ENCODE data around the gene DCANP1. TPM values are rescaled to one million over a fixed set of nuclear protein-coding genes. Genes with fewer than 3 reads are reported as not detected.

DCANP1 gene
- total RNA-seq, 1 experiment from 2014 or later, result not detected

DNA sequence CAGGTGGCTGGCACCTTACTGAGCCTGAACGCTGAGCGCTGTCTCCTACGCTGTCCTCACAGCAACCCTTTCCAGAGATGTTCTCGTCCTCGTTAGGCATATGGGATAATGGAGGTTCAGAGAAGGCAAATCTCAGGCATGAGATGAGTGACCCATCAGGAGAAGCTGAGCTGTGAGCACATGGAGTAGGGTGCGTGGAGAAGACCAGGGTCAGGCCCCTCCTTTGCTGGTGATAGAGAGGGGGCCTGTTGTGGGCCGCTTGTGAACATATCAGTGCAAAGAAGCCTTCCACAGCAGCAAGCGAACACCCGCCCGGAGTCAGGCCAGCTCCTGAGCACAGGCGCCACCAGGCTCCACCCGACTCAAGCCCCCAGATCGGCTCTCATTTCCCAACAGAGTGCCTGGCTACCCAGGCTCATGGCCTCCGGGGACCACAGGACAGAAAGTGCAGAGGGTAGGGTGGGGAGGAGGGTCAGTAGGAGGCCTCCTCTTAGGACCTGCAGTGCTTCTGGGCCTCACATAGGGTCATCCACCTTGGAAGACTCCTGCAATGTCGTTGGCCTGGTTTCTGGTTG is 20.0 kb upstream of the DCANP1 start:
- Histone ChIP-seq H3K9me2 (ENCODE audit: insufficient read depth) (no peaks in the 10 kb centered on the region), H3K4me3 (replicated peaks in 1 of 2; ENCODE audit: low read depth in 1 of 2, low read length in 2 of 2) (no peak overlapping the region), H3K4me1 (ENCODE audit: control insufficient read depth in 1 of 2, insufficient read depth in 2 of 2, low read length in 2 of 2) (peaks cover 0 to 11% of the 10 kb centered on the region in 2 experiments; a peak in 2 of 4 replicates), H3K27me3 (ENCODE audit: insufficient read depth, low read length) (no peaks in the 10 kb centered on the region), H4K20me1 (ENCODE audit: insufficient read depth) (no peaks in the 10 kb centered on the region), H3K9me3 (ENCODE audit: control insufficient read depth in 1 of 2, insufficient read depth in 1 of 2, low read depth in 1 of 2, low read length in 2 of 2) (no peaks in the 10 kb centered on the region), H3K27ac (ENCODE audit: low read depth, low read length) (no peak overlapping the region), H3K4me2 (ENCODE audit: low read length) (no peak overlapping the region), H3K36me3 (ENCODE audit: control insufficient read depth in 1 of 2, insufficient read depth in 2 of 2, low read length in 2 of 2) (no peaks in the 10 kb centered on the region), H2AFZ (ENCODE audit: low read depth, low read length, poor library complexity, severe bottlenecking) (no peak overlapping the region), H3K79me2 (ENCODE audit: insufficient read depth, low read length) (no peaks in the 10 kb centered on the region), H3K9ac (ENCODE audit: low read length) (no peak overlapping the region)
- no peak for ATAC-seq
- ChIA-PET CTCF (interaction anchor here (1.0 to 14.2 kb wide), 6 partner anchors 10 to 510 kb away, joined by 3 to 476 read pairs (median 26); no protein-coding TSS in a partner anchor), RAD21 (ENCODE audit: low non-redundant PET in 1 of 2, low total read pairs in 2 of 2, uncharacterized antibody in 2 of 2, unreplicated experiment in 2 of 2) (interaction anchor here (1.3 kb wide), 2 partner anchors 84 to 99 kb away, joined by 6 to 8 read pairs; no protein-coding TSS in a partner anchor), POLR2A (interaction anchor here (1.5 kb wide), 1 partner anchor 87 kb away, joined by 3 read pairs; no protein-coding TSS in a partner anchor)
- no peak for DNase-seq (ENCODE audit: low read depth, low spot score)
- no peak for TF ChIP-seq CBX3 (IDR thresholded peaks at IDR 0.05; ENCODE audit: low read depth)
- TF ChIP-seq SRF (IDR thresholded peaks at IDR 0.05; ENCODE audit: low read depth), result no peak
- TF ChIP-seq POLR2A (IDR thresholded peaks at IDR 0.05; ENCODE audit: borderline replicate concordance, extremely low read depth, insufficient read depth, insufficient read length), result no peak
- TF ChIP-seq, protein P1, sequence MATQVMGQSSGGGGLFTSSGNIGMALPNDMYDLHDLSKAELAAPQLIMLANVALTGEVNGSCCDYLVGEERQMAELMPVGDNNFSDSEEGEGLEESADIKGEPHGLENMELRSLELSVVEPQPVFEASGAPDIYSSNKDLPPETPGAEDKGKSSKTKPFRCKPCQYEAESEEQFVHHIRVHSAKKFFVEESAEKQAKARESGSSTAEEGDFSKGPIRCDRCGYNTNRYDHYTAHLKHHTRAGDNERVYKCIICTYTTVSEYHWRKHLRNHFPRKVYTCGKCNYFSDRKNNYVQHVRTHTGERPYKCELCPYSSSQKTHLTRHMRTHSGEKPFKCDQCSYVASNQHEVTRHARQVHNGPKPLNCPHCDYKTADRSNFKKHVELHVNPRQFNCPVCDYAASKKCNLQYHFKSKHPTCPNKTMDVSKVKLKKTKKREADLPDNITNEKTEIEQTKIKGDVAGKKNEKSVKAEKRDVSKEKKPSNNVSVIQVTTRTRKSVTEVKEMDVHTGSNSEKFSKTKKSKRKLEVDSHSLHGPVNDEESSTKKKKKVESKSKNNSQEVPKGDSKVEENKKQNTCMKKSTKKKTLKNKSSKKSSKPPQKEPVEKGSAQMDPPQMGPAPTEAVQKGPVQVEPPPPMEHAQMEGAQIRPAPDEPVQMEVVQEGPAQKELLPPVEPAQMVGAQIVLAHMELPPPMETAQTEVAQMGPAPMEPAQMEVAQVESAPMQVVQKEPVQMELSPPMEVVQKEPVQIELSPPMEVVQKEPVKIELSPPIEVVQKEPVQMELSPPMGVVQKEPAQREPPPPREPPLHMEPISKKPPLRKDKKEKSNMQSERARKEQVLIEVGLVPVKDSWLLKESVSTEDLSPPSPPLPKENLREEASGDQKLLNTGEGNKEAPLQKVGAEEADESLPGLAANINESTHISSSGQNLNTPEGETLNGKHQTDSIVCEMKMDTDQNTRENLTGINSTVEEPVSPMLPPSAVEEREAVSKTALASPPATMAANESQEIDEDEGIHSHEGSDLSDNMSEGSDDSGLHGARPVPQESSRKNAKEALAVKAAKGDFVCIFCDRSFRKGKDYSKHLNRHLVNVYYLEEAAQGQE (IDR thresholded peaks at IDR 0.05; ENCODE audit: low read depth), result no peak
- TF ChIP-seq CEBPB (IDR thresholded peaks at IDR 0.05; ENCODE audit: low read depth), result no peak
- no peak for TF ChIP-seq TCF7L2 (IDR thresholded peaks at IDR 0.05; ENCODE audit: borderline replicate concordance, extremely low read depth, insufficient read depth, insufficient read length)
- TF ChIP-seq ZNF274 (IDR thresholded peaks at IDR 0.05; ENCODE audit: low read depth, low read length), result no peak
- no peak for TF ChIP-seq JUND (IDR thresholded peaks at IDR 0.05)
- no peak for TF ChIP-seq ZFX (IDR thresholded peaks at IDR 0.05)
- TF ChIP-seq, protein P2, sequence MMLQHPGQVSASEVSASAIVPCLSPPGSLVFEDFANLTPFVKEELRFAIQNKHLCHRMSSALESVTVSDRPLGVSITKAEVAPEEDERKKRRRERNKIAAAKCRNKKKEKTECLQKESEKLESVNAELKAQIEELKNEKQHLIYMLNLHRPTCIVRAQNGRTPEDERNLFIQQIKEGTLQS (IDR thresholded peaks at IDR 0.05), result no peak
- no peak for TF ChIP-seq EGR1 (IDR thresholded peaks at IDR 0.05; ENCODE audit: low read depth)
- TF ChIP-seq, protein P3, sequence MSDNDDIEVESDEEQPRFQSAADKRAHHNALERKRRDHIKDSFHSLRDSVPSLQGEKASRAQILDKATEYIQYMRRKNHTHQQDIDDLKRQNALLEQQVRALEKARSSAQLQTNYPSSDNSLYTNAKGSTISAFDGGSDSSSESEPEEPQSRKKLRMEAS (IDR thresholded peaks at IDR 0.05), result no peak
- TF ChIP-seq RAD21 (IDR thresholded peaks at IDR 0.05; ENCODE audit: low read depth), result no peak
- TF ChIP-seq YY1 (IDR thresholded peaks at IDR 0.05; ENCODE audit: extremely low read depth, insufficient replicate concordance, low read depth, low read length), result no peak
- TF ChIP-seq, protein P4, sequence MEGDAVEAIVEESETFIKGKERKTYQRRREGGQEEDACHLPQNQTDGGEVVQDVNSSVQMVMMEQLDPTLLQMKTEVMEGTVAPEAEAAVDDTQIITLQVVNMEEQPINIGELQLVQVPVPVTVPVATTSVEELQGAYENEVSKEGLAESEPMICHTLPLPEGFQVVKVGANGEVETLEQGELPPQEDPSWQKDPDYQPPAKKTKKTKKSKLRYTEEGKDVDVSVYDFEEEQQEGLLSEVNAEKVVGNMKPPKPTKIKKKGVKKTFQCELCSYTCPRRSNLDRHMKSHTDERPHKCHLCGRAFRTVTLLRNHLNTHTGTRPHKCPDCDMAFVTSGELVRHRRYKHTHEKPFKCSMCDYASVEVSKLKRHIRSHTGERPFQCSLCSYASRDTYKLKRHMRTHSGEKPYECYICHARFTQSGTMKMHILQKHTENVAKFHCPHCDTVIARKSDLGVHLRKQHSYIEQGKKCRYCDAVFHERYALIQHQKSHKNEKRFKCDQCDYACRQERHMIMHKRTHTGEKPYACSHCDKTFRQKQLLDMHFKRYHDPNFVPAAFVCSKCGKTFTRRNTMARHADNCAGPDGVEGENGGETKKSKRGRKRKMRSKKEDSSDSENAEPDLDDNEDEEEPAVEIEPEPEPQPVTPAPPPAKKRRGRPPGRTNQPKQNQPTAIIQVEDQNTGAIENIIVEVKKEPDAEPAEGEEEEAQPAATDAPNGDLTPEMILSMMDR (IDR thresholded peaks at IDR 0.05 in 2 of 3, conservative IDR thresholded peaks at IDR 0.05 in 1 of 3; ENCODE audit: borderline replicate concordance in 1 of 3, insufficient read depth in 1 of 3, low read depth in 2 of 3, low read length in 2 of 3), result no peak
- TF ChIP-seq ZBTB33 (IDR thresholded peaks at IDR 0.05; ENCODE audit: extremely low read depth, insufficient replicate concordance, low read length), result no peak
- TF ChIP-seq EZH2 (IDR thresholded peaks at IDR 0.05), result no peak
- TF ChIP-seq POLR2AphosphoS5 (IDR thresholded peaks at IDR 0.05; ENCODE audit: low read depth, low read length), result no peak
- intact Hi-C loops (cut with micrococcal nuclease), result no loop called here
- BruUV-seq (replicated peaks), result no TSS peak
